KOPT-K1 (cell line): ENCODE data around the gene FCMR.
"Not testable (repeated sequence)": the region's sequence is repeated elsewhere in the genome, so short reads cannot be mapped to it uniquely, and the experiment has no call there.

Experiments
- H3K27ac ChIP-seq: fragments of 200-600 bp; sonication (generic); 2 replicates; pipeline ENCODE4 v1.5.1; 2016; ENCODE audit warnings: antibody characterized with exemption, mild to moderate bottlenecking, low read depth, low read length; ENCODE audit not compliant: poor library complexity, severe bottlenecking
- H3K36me3 ChIP-seq: fragments of 200-600 bp; sonication (generic); 2 replicates; pipeline ENCODE4 v1.5.1; 2017; ENCODE audit warnings: antibody characterized with exemption, mild to moderate bottlenecking, low read length, moderate library complexity; ENCODE audit not compliant: insufficient read depth
- H3K9me3 ChIP-seq: fragments of 200-600 bp; sonication (generic); 2 replicates; pipeline ENCODE4 v1.5.1; 2017; ENCODE audit warnings: antibody characterized with exemption, low read length, mild to moderate bottlenecking; ENCODE audit not compliant: insufficient read depth, poor library complexity, severe bottlenecking

Gene FCMR

GRCh38 chr1:206866062-206866461, 55.7 kb downstream of the FCMR start:
- H3K27ac ChIP-seq: no peak overlapping the region

GRCh38 chr1:206864939-206865671, 56.6 kb downstream of the FCMR start, which contains the start of gene IL20:
IL20 (plus strand) TSS chr1:206865623; CDS start chr1:206865853, 230 bp downstream.
- Histone ChIP-seq H3K27ac (no peak within 1 kb of the TSS), H3K36me3 (no peaks in the 10 kb centered on the region), H3K9me3 (no peaks in the 10 kb centered on the region)

More at GRCh38 chr1:206866062-206866461, 55.7 kb downstream of the FCMR start:
- Histone ChIP-seq H3K9me3 (no peaks in the 10 kb centered on the region), H3K36me3 (no peaks in the 10 kb centered on the region)

DNA sequence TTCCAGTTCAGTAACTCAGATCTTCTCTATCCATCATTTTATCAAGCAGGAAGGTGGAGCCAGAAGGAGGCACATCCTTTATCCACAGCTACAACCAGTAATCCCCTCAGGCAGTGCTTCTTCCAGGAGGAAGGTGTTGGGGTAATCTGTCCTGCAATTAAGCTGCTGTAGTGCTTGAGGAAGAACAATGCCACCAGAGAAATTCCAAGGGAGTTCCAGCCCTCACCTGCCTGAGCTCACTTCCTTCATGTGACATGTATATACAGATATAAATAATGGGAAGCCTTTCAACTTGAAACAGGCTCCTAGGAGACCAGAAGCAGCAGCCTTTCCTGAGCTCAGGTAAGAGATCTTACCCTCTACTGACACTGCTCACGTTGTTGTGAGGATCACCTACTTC, 58.5 kb downstream of the FCMR start:
- Histone ChIP-seq H3K9me3 (no peaks in the 10 kb centered on the region), H3K27ac (no peak overlapping the region), H3K36me3 (no peaks in the 10 kb centered on the region)

- no peak overlapping the region for H3K27ac ChIP-seq
- no peaks in the 10 kb centered on the region for H3K36me3 ChIP-seq
- no peaks in the 10 kb centered on the region for H3K9me3 ChIP-seq
Measured at GRCh38 chr1:206860165-206860564, 61.6 kb downstream of the FCMR start.

- H3K9me3 ChIP-seq: no peaks in the 10 kb centered on the region
- H3K27ac ChIP-seq: no peak overlapping the region
- H3K36me3 ChIP-seq: no peaks in the 10 kb centered on the region
Measured at GRCh38 chr1:206859082-206859521, 62.6 kb downstream of the FCMR start.

DNA sequence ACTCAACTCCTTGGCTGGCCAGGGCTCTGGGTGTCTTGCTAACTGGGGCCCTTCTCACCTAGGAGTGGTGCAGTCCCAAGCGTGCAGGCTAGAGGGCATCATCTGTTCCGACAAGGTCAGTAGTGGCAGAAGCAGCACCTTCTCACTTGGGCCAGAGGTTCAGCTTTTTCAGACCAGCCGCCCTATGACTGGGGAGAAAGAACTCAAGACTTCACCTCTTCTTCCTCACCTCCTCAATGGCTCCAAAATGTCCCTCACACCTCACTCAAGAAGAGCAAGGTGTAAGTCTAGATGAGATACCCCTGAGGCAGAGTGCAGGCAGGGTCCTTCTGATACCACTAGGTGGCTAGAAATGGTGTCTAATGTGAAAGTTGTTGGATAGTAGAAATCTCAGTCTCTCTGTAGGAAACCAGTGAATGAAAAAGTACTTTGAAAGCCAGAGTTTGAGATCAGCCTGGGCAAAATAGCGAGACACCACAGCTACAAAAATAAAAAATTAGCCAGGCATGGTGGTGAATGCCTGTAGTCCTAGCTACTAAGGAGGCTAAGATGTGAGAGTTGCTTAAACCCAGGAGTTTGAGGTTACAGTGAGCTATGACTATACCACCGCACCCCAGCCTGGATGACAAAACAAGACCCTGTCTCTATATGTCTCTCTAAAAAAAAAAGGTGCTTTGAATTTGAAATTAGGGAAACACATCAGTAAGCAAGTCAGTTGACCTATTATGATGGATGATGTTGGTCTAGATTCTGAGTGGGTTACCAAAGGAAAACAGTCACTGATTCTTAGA, 64.9 kb downstream of the FCMR start:
- H3K27ac ChIP-seq: no peak overlapping the region
- no peaks in the 10 kb centered on the region for H3K9me3 ChIP-seq
- H3K36me3 ChIP-seq: no peaks in the 10 kb centered on the region

GRCh38 chr1:206855859-206856258, 65.9 kb downstream of the FCMR start:
- no peak overlapping the region for H3K27ac ChIP-seq
- no peaks in the 10 kb centered on the region for H3K36me3 ChIP-seq
- H3K9me3 ChIP-seq: no peaks in the 10 kb centered on the region

DNA sequence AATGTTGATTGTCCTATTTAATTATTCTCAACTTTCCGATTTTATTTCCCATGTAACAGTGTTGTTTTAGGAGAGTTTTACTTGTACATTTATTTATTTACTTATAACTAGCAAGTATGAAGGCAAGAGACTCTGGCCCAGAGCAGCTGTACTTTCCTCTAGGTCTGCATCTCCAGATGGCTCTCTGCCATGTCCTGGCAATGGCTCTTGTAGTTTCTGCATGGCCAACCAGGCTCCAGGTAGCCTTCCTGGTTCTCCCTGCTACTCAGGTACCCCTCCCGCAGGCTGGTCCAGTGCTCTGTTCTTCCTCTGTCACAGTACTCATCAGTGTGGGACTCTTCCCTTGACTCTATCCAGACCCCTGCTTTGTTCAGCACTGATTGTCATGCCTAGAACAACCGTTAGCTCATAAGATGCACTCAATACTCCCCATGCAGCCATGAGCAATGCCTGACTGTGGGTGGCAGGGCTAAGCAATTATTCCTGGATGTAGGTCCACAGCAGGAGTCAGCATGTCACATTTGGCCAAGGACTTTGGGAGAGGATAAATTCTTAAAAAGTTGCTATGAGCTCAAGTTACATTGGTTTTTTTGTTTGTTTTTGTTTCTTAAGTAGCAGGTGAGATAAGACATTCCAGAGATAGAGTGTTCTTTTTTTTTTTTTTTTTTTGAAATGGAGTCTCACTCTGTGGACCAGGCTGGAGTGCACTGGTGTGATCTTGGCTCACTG, 67.2 kb downstream of the FCMR start:
- H3K9me3 ChIP-seq: no peaks in the 10 kb centered on the region
- H3K36me3 ChIP-seq: no peaks in the 10 kb centered on the region

GRCh38 chr1:206853696-206854095, 68.0 kb downstream of the FCMR start:
- not testable (repeated sequence) for H3K9me3 ChIP-seq, H3K27ac ChIP-seq, H3K36me3 ChIP-seq

More for the DNA sequence above, 67.2 kb downstream of the FCMR start:
- H3K27ac ChIP-seq: no peak overlapping the region
